ENCODE results near the gene SLC44A3. TPM values are rescaled to one million over a fixed set of nuclear protein-coding genes. Genes with fewer than 3 reads are reported as not detected.

Gene SLC44A3
- total and polyA plus RNA-seq, 9 of the 15 experiments (the other 6 are each of a cell fraction or from before 2014, with no cell fraction given), result not detected

GRCh38 chr1:94854458-94855306 is 34.5 kb downstream of the SLC44A3 start (continued):
- peak; percentile 91 to 92 (median 91) for TF ChIP-seq CTCF (IDR thresholded peaks at IDR 0.05 in 2 of 3, conservative IDR thresholded peaks at IDR 0.05 in 1 of 3; ENCODE audit: insufficient read depth in 2 of 3, low read depth in 1 of 3, low read length in 3 of 3)
- TF ChIP-seq NRF1 (conservative IDR thresholded peaks at IDR 0.05 in 1 of 2, IDR thresholded peaks at IDR 0.05 in 1 of 2), result peak; percentile 42 to 57; a peak in 3 of 4 replicates
- peak; percentile 19 for TF ChIP-seq NEUROD1 (IDR thresholded peaks at IDR 0.05; ENCODE audit: borderline replicate concordance, low read depth, low read length, partially characterized antibody)
- peak; percentile 52; the same call in 1 of the 2 replicates for TF ChIP-seq RB1 (IDR thresholded peaks at IDR 0.05; ENCODE audit: low read depth)
- TF ChIP-seq MYC (IDR thresholded peaks at IDR 0.05; ENCODE audit: low read depth, low read length), result no peak
- TF ChIP-seq MYC (CRISPR knock-in tag; IDR thresholded peaks at IDR 0.05; ENCODE audit: borderline replicate concordance, low read depth), result no peak
- TF ChIP-seq IFI16 (CRISPR knock-in tag; IDR thresholded peaks at IDR 0.05), result no peak

- Histone ChIP-seq H2AFZ (ENCODE audit: low read depth, low read length) (no peak overlapping the region), H4K20me1 (replicated peaks; ENCODE audit: control insufficient read depth, insufficient read depth, low read length) (no peaks in the 10 kb centered on the region), H3K9ac (ENCODE audit: insufficient read depth in 1 of 2, low read depth in 2 of 2, low read length in 2 of 2) (no peak overlapping the region), H3K27ac (ENCODE audit: extremely low read depth, low read depth, low read length) (no peak overlapping the region), H3K4me1 (replicated peaks in 1 of 2; ENCODE audit: control insufficient read depth in 2 of 2, insufficient read depth in 2 of 2, low read length in 2 of 2) (no peaks in the 10 kb centered on the region; a peak in 1 of 5 replicates), H3K9me1 (ENCODE audit: control insufficient read depth, insufficient read depth, low read length) (no peaks in the 10 kb centered on the region), H3K27me3 (ENCODE audit: control insufficient read depth in 2 of 2, insufficient read depth in 2 of 2, low read length in 2 of 2) (peaks cover 3 to 4% of the 10 kb centered on the region in 2 experiments; a peak in 4 of 5 replicates), H3K36me3 (ENCODE audit: control insufficient read depth, insufficient read depth, low read length) (no peaks in the 10 kb centered on the region), H3K4me2 (ENCODE audit: insufficient read depth, low read length) (peak overlapping the region; percentile 72; the same call in 1 of the 2 replicates), H3K79me2 (ENCODE audit: control insufficient read depth, insufficient read depth, low read length) (no peaks in the 10 kb centered on the region), H3K9me3 (replicated peaks; ENCODE audit: control insufficient read depth, insufficient read depth, low read depth, low read length) (no peaks in the 10 kb centered on the region), H3K4me3 (no peak overlapping the region)
- no TSS peak for BruUV-seq (replicated peaks)
- WGBS (ENCODE audit: insufficient coverage, low coverage, missing lambda C conversion rate), result 3% methylated on average over 2 of the region's 2 CpGs
- DNase-seq (ENCODE audit: extremely low read depth in 1 of 4, low spot score in 3 of 4) (no peak), ATAC-seq (no peak), FAIRE-seq (no peak)
- TF ChIP-seq ZNF699 (CRISPR knock-in tag; IDR thresholded peaks at IDR 0.05; ENCODE audit: insufficient replicate concordance) (no peak), ZBTB12 (CRISPR knock-in tag; IDR thresholded peaks at IDR 0.05) (no peak), ZNF274 (IDR thresholded peaks at IDR 0.05; ENCODE audit: borderline replicate concordance, low read depth, low read length) (no peak), ID3 (CRISPR knock-in tag; IDR thresholded peaks at IDR 0.05) (no peak), ID3 (tag; IDR thresholded peaks at IDR 0.05) (no peak), POLR3A (IDR thresholded peaks at IDR 0.05; ENCODE audit: borderline replicate concordance, extremely low read depth, insufficient read depth, insufficient read length) (no peak), ZBED1 (IDR thresholded peaks at IDR 0.05) (no peak), POLR2AphosphoS5 (IDR thresholded peaks at IDR 0.05; ENCODE audit: control insufficient read depth, insufficient read depth, low read depth, low read length) (no peak), XRCC3 (IDR thresholded peaks at IDR 0.05) (no peak)
- in situ Hi-C loops (cut with MboI), result loop anchor here (5.0 to 10.0 kb wide), 2 partner anchors 187 to 389 kb away; no protein-coding TSS in a partner anchor
- POLR2A ChIA-PET, result interaction anchor here (0.8 to 1.5 kb wide), 2 partner anchors 186 to 867 kb away, joined by 3 read pairs; no protein-coding TSS in a partner anchor
- intact Hi-C loops (cut with micrococcal nuclease), result no loop called here
- CTCF ChIA-PET (ENCODE audit: low intra/inter-chr PET ratio), result interaction anchor here (1.6 to 3.4 kb wide), 2 partner anchors 186 to 188 kb away, joined by 7 to 25 read pairs; no protein-coding TSS in a partner anchor
Observed at GRCh38 chr1:94855307-94855700, 35.1 kb downstream of the SLC44A3 start.

Data from K562 (cell line).